H9 (cell line): ENCODE measurements around the gene XYLB. TPM values are rescaled to one million over a fixed set of nuclear protein-coding genes. Genes with fewer than 3 reads are reported as not detected.

ENCODE experiments used
- DNase-seq: peaks from one replicate; pipeline ENCODE4 v3.0.0-alpha.2; 2017
- H2AFZ ChIP-seq: one replicate; pipeline ENCODE4 v1.6.1; 2013; ENCODE audit warnings: mild to moderate bottlenecking, low read length, control low read depth, moderate library complexity
- H2AK5ac ChIP-seq: 2 replicates; pipeline ENCODE4 v1.6.1; 2013; ENCODE audit warnings: low read length, control low read depth, mixed read lengths; ENCODE audit not compliant: insufficient read length
- H2BK120ac ChIP-seq: one replicate; pipeline ENCODE4 v1.6.1; 2013; ENCODE audit warnings: low read depth, mild to moderate bottlenecking, low read length, control low read depth, inconsistent platforms; ENCODE audit not compliant: poor library complexity, severe bottlenecking
- H2BK12ac ChIP-seq: 2 replicates; pipeline ENCODE4 v1.6.1; 2013; ENCODE audit warnings: low read length, control low read depth, mixed read lengths, low read depth; ENCODE audit not compliant: insufficient read length
- H2BK15ac ChIP-seq: 2 replicates; pipeline ENCODE4 v1.6.1; 2013; ENCODE audit warnings: low read depth, low read length, control low read depth
- H2BK20ac ChIP-seq: one replicate; pipeline ENCODE4 v1.6.1; 2013; ENCODE audit warnings: low read depth, mild to moderate bottlenecking, low read length, control low read depth, inconsistent platforms; ENCODE audit not compliant: poor library complexity, severe bottlenecking
- H2BK5ac ChIP-seq: 2 replicates; pipeline ENCODE4 v1.6.1; 2013; ENCODE audit warnings: low read length, control low read depth, mixed read lengths; ENCODE audit not compliant: insufficient read length
- H3K14ac ChIP-seq: 2 replicates; pipeline ENCODE4 v1.6.1; 2013; ENCODE audit warnings: low read length, control low read depth; ENCODE audit not compliant: insufficient read depth
- H3K18ac ChIP-seq: 2 replicates; pipeline ENCODE4 v1.6.1; 2013; ENCODE audit warnings: low read depth, mild to moderate bottlenecking, mixed read lengths, low read length, control low read depth; ENCODE audit not compliant: insufficient read length
- H3K23ac ChIP-seq: 2 replicates; pipeline ENCODE4 v1.6.1; 2013; ENCODE audit warnings: low read length, control low read depth, mixed read lengths, low read depth; ENCODE audit not compliant: insufficient read length
- H3K23me2 ChIP-seq: 2 replicates; pipeline ENCODE4 v1.6.1; 2013; ENCODE audit warnings: low read depth, mild to moderate bottlenecking, mixed read lengths, low read length, control low read depth; ENCODE audit not compliant: insufficient read length, poor library complexity, severe bottlenecking
- H3K27ac ChIP-seq: 2 replicates; pipeline ENCODE4 v1.5.1; 2013; ENCODE audit warnings: low read length, control low read depth, mixed read lengths, low read depth; ENCODE audit not compliant: insufficient read length
- H3K27me3 ChIP-seq: 2 replicates; pipeline ENCODE4 v1.6.1; 2013; ENCODE audit warnings: low read length, control low read depth, inconsistent platforms; ENCODE audit not compliant: insufficient read depth
- H3K4ac ChIP-seq: 2 replicates; pipeline ENCODE4 v1.6.1; 2013; ENCODE audit warnings: low read depth, mild to moderate bottlenecking, control low read depth, inconsistent platforms, low read length, moderate library complexity
- H3K4me1 ChIP-seq: 2 replicates; pipeline ENCODE4 v1.6.1; 2013; ENCODE audit warnings: low read length, control low read depth, inconsistent platforms; ENCODE audit not compliant: insufficient read depth
- H3K4me2 ChIP-seq: 2 replicates; pipeline ENCODE4 v1.6.1; 2013; ENCODE audit warnings: low read length, control low read depth, mixed read lengths; ENCODE audit not compliant: insufficient read length, insufficient read depth
- H3K56ac ChIP-seq: 2 replicates; pipeline ENCODE4 v1.6.1; 2013; ENCODE audit warnings: low read depth, mild to moderate bottlenecking, mixed read lengths, low read length, control low read depth; ENCODE audit not compliant: insufficient read length
- H3K79me1 ChIP-seq: 2 replicates; pipeline ENCODE4 v1.6.1; 2013; ENCODE audit warnings: low read depth, mild to moderate bottlenecking, moderate library complexity, low read length, control low read depth, inconsistent platforms; ENCODE audit not compliant: insufficient read depth, poor library complexity, severe bottlenecking
- H3K79me2 ChIP-seq: 2 replicates; pipeline ENCODE4 v1.6.1; 2013; ENCODE audit warnings: low read length, control low read depth, inconsistent platforms; ENCODE audit not compliant: insufficient read depth
- H3K9ac ChIP-seq: 2 replicates; pipeline ENCODE4 v1.6.1; 2013; ENCODE audit warnings: low read length, control low read depth, mixed read lengths; ENCODE audit not compliant: insufficient read length; ENCODE audit errors: extremely low read depth
- H3K9me3 ChIP-seq: one replicate; pipeline ENCODE4 v1.6.1; 2013; ENCODE audit warnings: low read depth, low read length, inconsistent platforms; ENCODE audit not compliant: control insufficient read depth
- H3T11ph ChIP-seq: one replicate; pipeline ENCODE4 v1.6.1; 2013; ENCODE audit warnings: mild to moderate bottlenecking, low read length, control low read depth, inconsistent platforms
- H4K20me1 ChIP-seq: one replicate; pipeline ENCODE4 v1.6.1; 2013; ENCODE audit not compliant: control insufficient read depth, insufficient read length, insufficient read depth
- H4K5ac ChIP-seq: 2 replicates; pipeline ENCODE4 v1.6.1; 2013; ENCODE audit warnings: low read depth, mild to moderate bottlenecking, mixed read lengths, low read length, control low read depth; ENCODE audit not compliant: insufficient read length
- H4K8ac ChIP-seq: replicated peaks from 2 replicates; pipeline ENCODE4 v1.6.1; 2013; ENCODE audit warnings: low read length, control low read depth, mixed read lengths, low read depth; ENCODE audit not compliant: insufficient read length
- H4K91ac ChIP-seq: 2 replicates; pipeline ENCODE4 v1.6.1; 2013; ENCODE audit warnings: low read depth, mild to moderate bottlenecking, moderate library complexity, mixed read lengths, low read length, control low read depth; ENCODE audit not compliant: insufficient read length
- H3K27ac Mint-ChIP-seq, 3 experiments: 2 replicates in 2 of 3; 3 replicates in 1 of 3; pipeline ENCODE4 v1.8.0; 2020 to 2021; ENCODE audit warnings: mixed read lengths in 3 of 3, mild to moderate bottlenecking in 1 of 3, moderate library complexity in 1 of 3
- H3K27me3 Mint-ChIP-seq: 2 replicates; pipeline ENCODE4 v1.8.0; 2021; ENCODE audit warnings: low read depth, mild to moderate bottlenecking, moderate library complexity, mixed read lengths
- H3K36me3 Mint-ChIP-seq, 3 experiments: 2 replicates in 2 of 3; 3 replicates in 1 of 3; pipeline ENCODE4 v1.8.0; 2020 to 2021; ENCODE audit warnings: low read depth in 3 of 3, mixed read lengths in 3 of 3; ENCODE audit not compliant: insufficient read depth in 1 of 3
- H3K4me1 Mint-ChIP-seq, 2 experiments: 2 replicates each; pipeline ENCODE4 v1.8.0; 2020; ENCODE audit warnings: mixed read lengths in 2 of 2
- H3K4me3 Mint-ChIP-seq, 2 experiments: 2 replicates in 1 of 2; 3 replicates in 1 of 2; pipeline ENCODE4 v1.8.0; 2020 to 2021; ENCODE audit warnings: mild to moderate bottlenecking in 2 of 2, mixed read lengths in 2 of 2, moderate library complexity in 1 of 2
- H3K9me3 Mint-ChIP-seq, 2 experiments: 2 replicates in 1 of 2; 3 replicates in 1 of 2; pipeline ENCODE4 v1.8.0; 2020; ENCODE audit warnings: mild to moderate bottlenecking in 2 of 2, mixed read lengths in 2 of 2, moderate library complexity in 1 of 2
- CTCF ChIP-seq: fragments of 200-600 bp; sonication (generic); conservative IDR thresholded peaks from 3 replicates; pipeline ENCODE4 v1.8.0; 2021; ENCODE audit warnings: antibody characterized with exemption, mild to moderate bottlenecking
- WGBS: extraction: QIAGEN DNeasy Blood & Tissue Kit; methylation state at CpG from one replicate; pipeline ENCODE4 v1.1.7; 2013; ENCODE audit warnings: missing lambda C conversion rate, low lambda C conversion rate, mixed read lengths; ENCODE audit not compliant: insufficient read length; ENCODE audit errors: extremely low coverage; 5-methylcytosine and 5-hydroxymethylcytosine counted together
- total RNA-seq: library from RNA; stranded (reverse); gene quantifications from 2 replicates; pipeline ENCODE4 v1.2.1, GENCODE V29; 2021

Gene XYLB
- total RNA-seq, 1 experiment from 2014 or later: 2.6 TPM

- WGBS: no CpG with 5 or more reads among the region's 12 CpGs
- H2AK5ac ChIP-seq: no peak overlapping the region
- no peaks in the 10 kb centered on the region for H3K27me3 ChIP-seq
- no peak overlapping the region for H2AFZ ChIP-seq
- no peak overlapping the region for H3K56ac ChIP-seq
- H4K8ac ChIP-seq: no peak overlapping the region
- no peak overlapping the region for H3K4me3 Mint-ChIP-seq
- no peak overlapping the region for H3K9ac ChIP-seq
- no peak overlapping the region for H2BK5ac ChIP-seq
- no peak overlapping the region for H2BK20ac ChIP-seq
- H2BK15ac ChIP-seq: no peak overlapping the region
- no peak overlapping the region for H3K18ac ChIP-seq
- no peak overlapping the region for H3K14ac ChIP-seq
- H3K79me2 ChIP-seq: peaks cover 72% of the 10 kb centered on the region
- H4K20me1 ChIP-seq: no peaks in the 10 kb centered on the region
- H3K4me2 ChIP-seq: no peak overlapping the region
- peaks cover 12% of the 10 kb centered on the region for H3K4me1 ChIP-seq
- peaks cover 13% of the 10 kb centered on the region for H3K79me1 ChIP-seq
- H3K4ac ChIP-seq: no peak overlapping the region
- H3K9me3 Mint-ChIP-seq: peaks cover 8 to 15% of the 10 kb centered on the region in 2 experiments
- peak overlapping the region in 1 of 3 experiments; percentile 57; a peak in 1 of 7 replicates for H3K27ac Mint-ChIP-seq
- H3K27ac ChIP-seq: no peak overlapping the region
- no peak overlapping the region for H3K23ac ChIP-seq
- H2BK12ac ChIP-seq: no peak overlapping the region
- H3K9me3 ChIP-seq: no peaks in the 10 kb centered on the region
- H2BK120ac ChIP-seq: no peak overlapping the region
- H4K91ac ChIP-seq: no peak overlapping the region
- TF ChIP-seq CTCF: no peak
- no peak overlapping the region for H3T11ph ChIP-seq
- no peaks in the 10 kb centered on the region for H3K27me3 Mint-ChIP-seq
- H4K5ac ChIP-seq: no peak overlapping the region
- H3K4me1 Mint-ChIP-seq: peaks cover 41 to 44% of the 10 kb centered on the region in 2 experiments
- peaks cover 1% of the 10 kb centered on the region for H3K23me2 ChIP-seq
- DNase-seq: no peak
- H3K36me3 Mint-ChIP-seq: peaks cover 3 to 22% (median 15%) of the 10 kb centered on the region in 3 experiments
Observed at GRCh38 chr3:38460377-38461270, 114.0 kb downstream of the XYLB start.

Other genes with a start within 250 kb of the XYLB start
- gene ACAA1, start 209.7 kb upstream of the XYLB start, total RNA-seq: 41.9 and 44.3 TPM in 2 replicates
- gene MYD88, start 208.1 kb upstream of the XYLB start, total RNA-seq: 33.4 and 34.2 TPM in 2 replicates
- gene OXSR1, start 181.2 kb upstream of the XYLB start, total RNA-seq: 53.8 and 54.1 TPM in 2 replicates
- gene SLC22A13, start 81.0 kb upstream of the XYLB start, total RNA-seq: 0.11 TPM in 1 of 2 replicates, not detected in the other
- not detected in 2 replicates for gene SLC22A14, start 64.5 kb upstream of the XYLB start, total RNA-seq
- 99.9 and 105 TPM in 2 replicates for gene ACVR2B, start 107.1 kb downstream of the XYLB start, total RNA-seq
- gene EXOG, start 149.6 kb downstream of the XYLB start, total RNA-seq: 14.1 and 15.0 TPM in 2 replicates